ENCODE results near the gene BMPER. TPM values are rescaled to one million over a fixed set of nuclear protein-coding genes. Genes with fewer than 3 reads are reported as not detected.
A peak's percentile ranks its signal among the peaks of the same experiment; 100 is the strongest.

The BMPER gene
- total RNA-seq, 1 donor = 45.4 TPM

DNA sequence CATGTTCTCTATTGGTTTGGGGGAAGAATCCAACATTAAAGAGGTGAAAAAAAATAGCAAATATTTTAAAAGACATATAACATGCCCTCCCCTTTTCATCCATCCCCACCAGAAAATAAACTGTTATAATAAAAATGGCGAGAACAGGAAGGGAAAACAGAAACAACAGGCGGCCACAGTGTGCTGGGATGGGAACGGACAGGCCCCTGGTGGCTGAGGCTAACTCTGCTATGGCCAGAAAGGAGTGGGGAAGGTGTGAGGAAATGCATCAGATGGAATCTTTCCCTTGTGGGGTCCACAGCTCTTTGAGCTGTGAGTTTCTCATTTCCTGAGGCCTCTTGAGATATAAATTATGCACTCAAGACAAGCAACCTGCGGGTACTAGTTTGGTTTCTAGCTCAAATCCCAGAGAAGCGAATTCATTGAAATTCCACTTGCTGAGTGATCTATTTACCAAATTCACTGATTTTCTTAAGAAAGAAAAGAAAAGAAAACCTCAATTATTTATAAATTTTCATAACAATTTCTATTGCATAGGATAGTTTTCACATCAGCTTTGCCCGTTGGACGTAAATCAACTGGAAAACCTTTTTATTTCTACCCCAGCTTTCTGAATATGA, 139.5 kb downstream of the BMPER start:
- H3K4me3 ChIP-seq (ENCODE audit: low read depth, low read length) = no peak overlapping the region
- DNase-seq (ENCODE audit: low read depth) = no peak
- TF ChIP-seq, protein P1, sequence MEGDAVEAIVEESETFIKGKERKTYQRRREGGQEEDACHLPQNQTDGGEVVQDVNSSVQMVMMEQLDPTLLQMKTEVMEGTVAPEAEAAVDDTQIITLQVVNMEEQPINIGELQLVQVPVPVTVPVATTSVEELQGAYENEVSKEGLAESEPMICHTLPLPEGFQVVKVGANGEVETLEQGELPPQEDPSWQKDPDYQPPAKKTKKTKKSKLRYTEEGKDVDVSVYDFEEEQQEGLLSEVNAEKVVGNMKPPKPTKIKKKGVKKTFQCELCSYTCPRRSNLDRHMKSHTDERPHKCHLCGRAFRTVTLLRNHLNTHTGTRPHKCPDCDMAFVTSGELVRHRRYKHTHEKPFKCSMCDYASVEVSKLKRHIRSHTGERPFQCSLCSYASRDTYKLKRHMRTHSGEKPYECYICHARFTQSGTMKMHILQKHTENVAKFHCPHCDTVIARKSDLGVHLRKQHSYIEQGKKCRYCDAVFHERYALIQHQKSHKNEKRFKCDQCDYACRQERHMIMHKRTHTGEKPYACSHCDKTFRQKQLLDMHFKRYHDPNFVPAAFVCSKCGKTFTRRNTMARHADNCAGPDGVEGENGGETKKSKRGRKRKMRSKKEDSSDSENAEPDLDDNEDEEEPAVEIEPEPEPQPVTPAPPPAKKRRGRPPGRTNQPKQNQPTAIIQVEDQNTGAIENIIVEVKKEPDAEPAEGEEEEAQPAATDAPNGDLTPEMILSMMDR (IDR thresholded peaks at IDR 0.05; ENCODE audit: insufficient read depth, low read length) = no peak

GRCh38 chr7:34048445-34048844, 143.1 kb downstream of the BMPER start:
- DNase-seq (ENCODE audit: low read depth) = peak; percentile 25
- H3K4me3 ChIP-seq (ENCODE audit: low read depth, low read length) = no peak overlapping the region
- TF ChIP-seq, protein P1 (IDR thresholded peaks at IDR 0.05; ENCODE audit: insufficient read depth, low read length) = no peak

DNA sequence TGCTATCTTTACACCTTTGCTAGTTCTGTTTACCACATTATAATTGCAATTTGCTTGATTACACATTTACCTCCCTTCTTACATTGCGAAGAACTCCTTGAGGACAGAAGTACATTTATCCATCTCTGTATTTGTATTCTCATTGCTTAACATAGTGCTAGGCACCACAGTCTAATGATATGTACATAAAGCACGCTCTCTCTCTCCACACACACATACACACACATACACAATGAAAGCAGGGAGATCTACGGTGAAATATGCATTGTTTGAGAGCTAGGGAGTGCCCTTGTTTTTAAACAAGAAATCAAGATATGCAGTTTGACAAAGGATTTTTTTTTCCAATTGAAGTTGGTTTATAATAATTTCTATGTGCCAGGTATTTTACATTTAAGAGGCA, 148.7 kb downstream of the BMPER start:
- TF ChIP-seq, protein P1 (IDR thresholded peaks at IDR 0.05; ENCODE audit: insufficient read depth, low read length) = no peak
- H3K4me3 ChIP-seq (ENCODE audit: low read depth, low read length) = no peak overlapping the region
- no peak for DNase-seq (ENCODE audit: low read depth)

DNA sequence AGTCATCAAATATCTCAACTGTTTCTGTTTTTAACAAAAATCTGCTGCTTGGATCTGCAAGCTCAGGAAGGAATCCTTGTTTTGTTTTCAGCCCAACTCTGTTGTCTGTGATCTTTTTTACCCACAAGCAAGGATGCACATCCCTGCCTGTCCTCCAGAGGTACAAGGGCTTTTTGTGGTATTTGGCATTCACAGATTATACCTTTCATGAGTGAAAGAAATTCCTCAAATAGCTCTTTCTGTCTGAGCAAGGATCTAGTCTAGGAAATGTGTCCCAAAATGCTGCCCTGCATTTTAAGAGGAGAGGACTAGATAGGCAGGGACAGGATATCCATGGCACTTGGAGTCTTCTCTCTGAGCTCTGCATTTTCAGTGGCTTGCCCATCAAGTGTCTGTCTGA, 151.8 kb downstream of the BMPER start:
- no peak for DNase-seq (ENCODE audit: low read depth)
- TF ChIP-seq, protein P1 (IDR thresholded peaks at IDR 0.05; ENCODE audit: insufficient read depth, low read length) = no peak
- H3K4me3 ChIP-seq (ENCODE audit: low read depth, low read length) = no peak overlapping the region

GRCh38 chr7:34057956-34058355, 152.6 kb downstream of the BMPER start:
- TF ChIP-seq, protein P1 (IDR thresholded peaks at IDR 0.05; ENCODE audit: insufficient read depth, low read length) = no peak
- H3K4me3 ChIP-seq (ENCODE audit: low read depth, low read length) = no peak overlapping the region
- no peak for DNase-seq (ENCODE audit: low read depth)

DNA sequence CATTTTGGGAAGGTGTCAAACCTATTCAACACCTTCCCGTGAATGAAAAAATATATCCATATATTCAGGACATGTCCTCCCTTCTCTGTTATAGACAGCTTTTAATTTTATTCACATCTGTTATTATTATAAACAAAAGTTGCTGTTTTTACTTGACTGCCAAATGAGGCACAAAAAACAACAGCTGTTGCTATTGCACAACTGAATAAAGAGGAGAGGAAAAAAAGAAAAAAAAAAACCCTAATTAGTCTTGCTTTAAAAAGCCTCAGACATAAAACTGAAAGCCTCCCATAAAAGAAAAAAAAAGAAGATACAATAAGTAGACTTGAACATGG, 153.4 kb downstream of the BMPER start:
- no peak for DNase-seq (ENCODE audit: low read depth)
- TF ChIP-seq, protein P1 (IDR thresholded peaks at IDR 0.05; ENCODE audit: insufficient read depth, low read length) = no peak
- H3K4me3 ChIP-seq (ENCODE audit: low read depth, low read length) = no peak overlapping the region

Measured in fibroblast of the aortic adventitia (primary cell).